Spleen (tissue), 7 donors: ENCODE data around the gene AMHR2.

Experiments
- POLR2A ChIP-seq, 3 donors: fragments of 450-650 bp; IDR thresholded peaks; one replicate each; pipeline ENCODE4 v1.5.1; 2017; ENCODE audit warnings: antibody characterized with exemption in 3 of 3, mild to moderate bottlenecking in 1 of 3
- POLR2AphosphoS5 ChIP-seq, 3 donors: sonication (generic); formaldehyde crosslinking; IDR thresholded peaks; one replicate each; pipeline ENCODE4 v1.5.1; 2017; ENCODE audit warnings: antibody characterized with exemption in 3 of 3
- TF ChIP-seq, protein P1 (sequence below), 11 experiments: fragments of 200-600 bp in 7 of 11; fragments of 450-650 bp in 4 of 11; sonication (generic) in 4 of 11; IDR thresholded peaks in 8 of 11; conservative IDR thresholded peaks in 3 of 11; 1 replicate in 7 of 11; 2 replicates in 4 of 11; pipeline versions ENCODE4 v1.4.0 to v1.8.0; 2016 to 2021; ENCODE audit warnings: antibody characterized with exemption in 11 of 11, inconsistent platforms in 4 of 11, mild to moderate bottlenecking in 1 of 11
- donor health status: DM: no; HTN: no; CAD: no; lungs with moderate emphysema.
- donor health status: DM: no; HTN: no; CAD: no.
- donor health status: DM: no; HTN: no; CAD: no.

DNA sequence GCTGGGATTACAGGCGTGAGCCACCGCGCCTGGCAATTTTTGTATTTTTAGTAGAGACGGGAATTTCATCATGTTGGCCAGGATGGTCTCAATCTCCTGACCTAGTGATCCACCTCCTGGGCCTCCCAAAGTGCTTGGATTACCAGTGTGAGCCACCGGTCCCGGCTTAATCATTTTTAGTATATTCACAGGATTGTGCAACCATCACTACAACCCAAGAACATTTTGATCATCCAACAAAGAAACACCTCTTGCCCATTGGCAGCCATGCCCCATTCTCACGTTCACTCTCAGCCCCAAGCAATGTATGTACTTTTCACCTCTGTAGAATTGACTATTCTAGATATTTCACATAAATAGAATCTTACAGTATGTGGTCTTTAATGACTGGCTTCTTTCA is 23.8 kb upstream of the AMHR2 start:
- TF ChIP-seq, protein P1, sequence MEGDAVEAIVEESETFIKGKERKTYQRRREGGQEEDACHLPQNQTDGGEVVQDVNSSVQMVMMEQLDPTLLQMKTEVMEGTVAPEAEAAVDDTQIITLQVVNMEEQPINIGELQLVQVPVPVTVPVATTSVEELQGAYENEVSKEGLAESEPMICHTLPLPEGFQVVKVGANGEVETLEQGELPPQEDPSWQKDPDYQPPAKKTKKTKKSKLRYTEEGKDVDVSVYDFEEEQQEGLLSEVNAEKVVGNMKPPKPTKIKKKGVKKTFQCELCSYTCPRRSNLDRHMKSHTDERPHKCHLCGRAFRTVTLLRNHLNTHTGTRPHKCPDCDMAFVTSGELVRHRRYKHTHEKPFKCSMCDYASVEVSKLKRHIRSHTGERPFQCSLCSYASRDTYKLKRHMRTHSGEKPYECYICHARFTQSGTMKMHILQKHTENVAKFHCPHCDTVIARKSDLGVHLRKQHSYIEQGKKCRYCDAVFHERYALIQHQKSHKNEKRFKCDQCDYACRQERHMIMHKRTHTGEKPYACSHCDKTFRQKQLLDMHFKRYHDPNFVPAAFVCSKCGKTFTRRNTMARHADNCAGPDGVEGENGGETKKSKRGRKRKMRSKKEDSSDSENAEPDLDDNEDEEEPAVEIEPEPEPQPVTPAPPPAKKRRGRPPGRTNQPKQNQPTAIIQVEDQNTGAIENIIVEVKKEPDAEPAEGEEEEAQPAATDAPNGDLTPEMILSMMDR (IDR thresholded peaks at IDR 0.05 in 8 of 11, conservative IDR thresholded peaks at IDR 0.05 in 3 of 11), result no peak
- TF ChIP-seq POLR2AphosphoS5 (IDR thresholded peaks at IDR 0.05) (no peak), POLR2A (IDR thresholded peaks at IDR 0.05) (no peak)
